Thyroid gland (tissue), 4 donors: ENCODE results near the gene COG5.

Source experiments
- CTCF ChIP-seq, 6 experiments: fragments of 200-600 bp in 3 of 6; fragments of 450-650 bp in 3 of 6; sonication (generic) in 3 of 6; IDR thresholded peaks; one replicate each; pipeline ENCODE4 v1.5.1; 2016 to 2019; ENCODE audit warnings: antibody characterized with exemption in 6 of 6, mild to moderate bottlenecking in 2 of 6, inconsistent platforms in 1 of 6, moderate library complexity in 1 of 6
- POLR2A ChIP-seq, 2 donors: fragments of 450-650 bp; IDR thresholded peaks; one replicate each; pipeline ENCODE4 v1.6.1; 2017; ENCODE audit warnings: antibody characterized with exemption in 2 of 2, mild to moderate bottlenecking in 2 of 2, moderate library complexity in 1 of 2

DNA sequence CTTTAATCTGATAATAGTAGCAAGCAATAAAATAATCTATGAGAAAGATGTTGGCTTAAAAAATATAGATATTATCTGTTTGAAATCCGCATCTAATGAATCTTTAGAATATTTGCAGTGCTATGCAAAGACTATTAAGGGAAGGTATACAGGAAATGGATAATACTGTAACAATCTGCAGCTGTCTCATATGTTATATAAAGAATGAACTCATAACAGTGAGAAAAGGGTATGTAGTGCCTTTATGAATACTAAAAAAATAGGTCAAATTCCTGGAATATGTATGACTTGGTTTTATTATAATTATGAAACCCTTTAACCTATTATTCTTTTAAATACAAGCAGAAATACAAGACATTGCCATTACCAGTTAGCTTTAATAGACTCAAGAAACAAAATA is 198.9 kb downstream of the COG5 start:
- no peak for TF ChIP-seq CTCF (IDR thresholded peaks at IDR 0.05)
- no peak for TF ChIP-seq POLR2A (IDR thresholded peaks at IDR 0.05)
